ENCODE data around the gene RAD54L.
A peak's percentile ranks its signal among the peaks of the same experiment; 100 is the strongest.
"Not testable (repeated sequence)": the region's sequence is repeated elsewhere in the genome, so short reads cannot be mapped to it uniquely, and the experiment has no call there.

The RAD54L gene

DNA sequence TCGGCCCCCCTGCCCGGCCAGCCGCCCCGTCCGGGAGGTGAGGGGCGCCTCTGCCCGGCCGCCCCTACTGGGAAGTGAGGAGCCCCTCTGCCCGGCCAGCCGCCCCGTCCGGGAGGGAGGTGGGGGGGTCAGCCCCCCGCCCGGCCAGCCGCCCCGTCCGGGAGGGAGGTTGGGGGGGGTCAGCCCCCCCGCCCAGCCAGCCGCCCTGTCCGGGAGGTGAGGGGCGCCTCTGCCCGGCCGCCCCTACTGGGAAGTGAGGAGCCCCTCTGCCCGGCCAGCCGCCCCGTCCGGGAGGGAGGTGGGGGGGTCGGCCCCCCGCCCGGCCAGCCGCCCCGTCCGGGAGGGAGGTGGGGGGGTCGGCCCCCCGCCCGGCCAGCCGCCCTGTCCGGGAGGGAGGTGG, 5.8 kb upstream of the RAD54L start:
- DNase-seq (ENCODE audit: low spot score), result not testable (repeated sequence)

DNA sequence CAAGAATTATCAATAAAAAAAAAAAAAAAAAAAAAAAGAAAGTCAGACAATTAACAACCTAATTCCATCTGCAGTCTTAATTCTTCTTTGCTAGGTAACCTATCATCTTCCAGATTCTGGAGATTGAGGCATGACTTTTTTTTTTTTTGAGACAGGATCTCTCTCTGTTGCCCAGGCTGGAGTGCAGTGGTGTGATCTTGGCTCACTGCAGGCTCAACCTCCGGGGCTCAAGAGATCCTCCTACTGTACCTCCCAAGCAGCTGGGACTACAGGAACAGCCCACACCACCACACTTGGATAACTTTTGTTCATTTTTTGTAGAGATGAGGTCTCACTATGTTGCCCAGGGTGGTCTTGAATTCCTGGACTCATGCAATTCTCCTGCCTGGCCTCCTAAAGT, 4.6 kb upstream of the RAD54L start:
- DNase-seq (ENCODE audit: low spot score), result no peak

DNA sequence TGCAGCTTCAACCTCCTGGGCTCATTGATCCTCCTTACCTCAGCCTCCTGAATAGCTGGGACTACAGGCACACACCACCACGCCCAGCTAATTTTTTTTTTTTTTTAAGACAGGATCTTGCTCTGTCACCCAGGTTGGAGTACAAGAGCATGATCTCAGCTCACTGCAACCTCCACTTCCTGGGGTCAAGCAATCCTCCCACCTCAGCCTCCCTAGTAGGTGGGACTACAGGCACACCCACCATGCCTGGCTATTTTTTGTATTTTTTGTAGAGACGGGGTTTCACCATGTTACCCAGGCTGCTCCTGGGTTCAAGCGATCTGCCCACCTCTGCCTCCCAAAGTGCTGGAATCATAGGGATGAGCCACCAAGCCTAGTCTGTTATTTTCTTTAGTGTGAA, 3.7 kb upstream of the RAD54L start:
- not testable (repeated sequence) for DNase-seq (ENCODE audit: low spot score)

DNA sequence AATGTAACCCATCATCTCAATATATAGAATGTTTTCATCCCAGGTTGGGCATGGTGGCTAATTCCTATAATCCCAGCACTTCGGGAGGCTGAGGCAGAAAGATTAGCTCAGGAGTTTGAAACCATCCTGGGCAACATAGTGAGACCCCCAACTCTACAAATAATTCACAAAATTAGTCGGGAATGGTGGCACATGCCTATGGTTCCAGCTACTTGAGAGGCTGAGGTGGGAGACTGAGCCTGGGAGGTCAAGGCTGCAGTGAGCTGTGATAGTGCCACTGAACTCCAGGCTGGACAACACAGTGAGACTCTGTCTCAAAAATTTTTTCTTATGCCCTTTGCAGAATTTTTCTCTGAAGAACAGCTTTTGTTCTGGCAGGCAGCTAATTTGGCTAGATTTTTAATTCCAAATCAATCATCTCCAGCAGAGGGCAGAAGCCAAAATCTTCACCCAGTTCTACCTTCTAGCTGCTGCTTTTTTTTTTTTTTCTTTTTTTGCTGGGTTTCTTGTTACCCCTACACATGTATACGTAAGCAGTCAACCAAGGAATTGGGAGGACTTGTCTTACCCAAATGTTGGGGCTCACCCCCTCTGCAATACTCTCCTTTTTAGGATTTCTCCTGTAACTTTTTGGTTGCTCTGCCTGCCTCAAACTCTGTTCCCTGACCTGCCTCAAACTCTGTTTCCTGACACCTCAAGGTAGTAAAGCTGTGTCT, 2.7 kb upstream of the RAD54L start:
- DNase-seq (ENCODE audit: low spot score), result peak; percentile 65

DNA sequence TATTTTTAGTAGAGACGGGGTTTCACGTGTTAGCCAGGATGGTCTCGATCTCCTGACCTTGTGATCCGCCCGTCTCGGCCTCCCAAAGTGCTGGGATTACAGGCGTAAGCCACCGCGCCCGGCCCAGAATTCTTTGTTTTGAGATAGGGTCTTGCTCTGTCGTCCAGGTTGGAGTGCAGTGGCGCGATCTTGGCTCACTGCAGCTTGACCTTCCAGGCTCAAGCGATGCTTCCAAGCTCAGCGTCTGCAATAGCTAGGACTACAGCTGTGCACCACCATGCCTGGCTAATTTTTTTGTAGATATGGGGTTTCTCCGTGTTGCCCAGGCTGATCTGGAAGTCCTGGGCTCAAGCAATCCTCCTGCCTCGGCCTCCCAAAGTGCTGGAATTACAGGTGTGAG, 1.4 kb upstream of the RAD54L start:
- not testable (repeated sequence) for DNase-seq (ENCODE audit: low spot score)

DNA sequence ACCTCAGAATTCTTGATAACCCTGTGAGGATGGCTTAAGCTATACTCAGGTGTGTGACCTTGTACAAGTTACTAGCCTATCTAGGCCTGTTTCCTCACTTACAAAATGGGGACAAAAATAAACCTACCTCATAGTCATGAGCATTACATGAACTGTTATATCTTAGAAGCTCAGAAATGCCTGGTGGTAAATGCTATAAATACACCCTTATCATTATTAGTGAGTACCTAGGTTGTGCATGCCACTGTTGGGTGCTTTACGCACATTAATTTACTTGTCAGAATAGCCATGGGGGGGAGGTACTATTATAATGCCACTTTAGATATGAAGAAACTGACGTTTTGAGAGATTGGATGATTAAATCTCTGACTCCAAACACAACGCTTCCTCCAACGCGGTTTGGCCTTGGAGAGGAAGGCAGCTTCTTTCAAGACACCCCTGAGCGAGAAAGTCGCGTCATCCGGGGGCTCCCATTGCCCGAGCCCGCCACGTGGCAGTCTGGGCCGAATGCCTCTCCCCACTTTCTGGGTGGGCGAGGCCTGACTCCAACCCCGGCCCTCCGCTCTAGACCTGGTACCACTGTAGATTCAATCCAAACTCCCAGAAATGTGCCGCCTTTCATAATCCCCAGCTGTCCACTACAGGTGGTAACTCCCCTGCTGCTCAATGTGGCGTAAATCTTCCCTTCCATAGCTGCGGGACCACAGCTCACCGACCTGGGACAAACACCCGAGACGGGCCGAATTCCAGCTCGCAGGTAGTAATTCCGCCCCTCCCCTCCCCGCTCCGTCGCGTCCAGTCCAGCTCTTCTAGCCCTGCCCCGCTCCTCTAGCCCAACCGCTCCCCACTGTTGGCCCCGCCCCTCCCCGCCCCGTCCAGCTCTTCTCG, 771 bp upstream of the RAD54L start:
- peak; percentile 66 for DNase-seq (ENCODE audit: low spot score)

DNA sequence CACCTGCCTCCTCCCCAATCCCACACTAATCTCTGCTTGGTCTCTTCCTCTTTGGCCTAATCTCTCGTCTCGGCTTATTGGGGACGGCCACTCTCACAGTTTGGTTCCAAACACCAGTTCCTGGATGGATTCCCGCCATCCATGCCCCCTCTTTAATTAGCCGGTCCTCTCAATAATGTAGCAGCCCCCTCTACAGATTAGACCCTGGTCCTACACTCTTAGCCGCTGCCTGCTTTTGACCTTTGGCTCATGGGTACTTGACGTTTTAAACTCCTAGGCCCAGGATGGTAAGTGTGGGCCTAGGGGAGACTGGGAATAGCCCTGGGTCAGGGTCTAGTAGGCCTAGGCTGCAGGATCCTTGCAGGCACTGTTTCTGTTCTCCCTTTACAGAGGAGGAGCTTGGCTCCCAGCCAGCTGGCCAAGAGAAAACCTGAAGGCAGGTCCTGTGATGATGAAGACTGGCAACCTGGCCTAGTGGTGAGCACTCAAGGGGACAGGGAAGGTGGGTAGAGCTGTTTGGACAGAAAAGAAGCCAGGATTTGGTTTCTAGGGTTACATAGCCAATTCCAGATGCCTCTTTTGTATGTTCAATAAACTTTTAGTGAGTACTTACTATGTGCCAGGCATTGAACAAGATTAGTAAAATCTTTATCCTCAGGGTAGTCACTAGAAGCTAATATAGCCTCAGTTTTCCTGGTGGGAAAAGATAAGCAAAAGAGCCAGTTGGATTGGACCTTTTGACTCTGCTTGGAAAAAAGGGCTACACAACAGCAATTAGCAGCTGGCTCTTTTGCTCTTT, 758 bp downstream of the RAD54L start:
- DNase-seq (ENCODE audit: low spot score), result peak; percentile 67

DNA sequence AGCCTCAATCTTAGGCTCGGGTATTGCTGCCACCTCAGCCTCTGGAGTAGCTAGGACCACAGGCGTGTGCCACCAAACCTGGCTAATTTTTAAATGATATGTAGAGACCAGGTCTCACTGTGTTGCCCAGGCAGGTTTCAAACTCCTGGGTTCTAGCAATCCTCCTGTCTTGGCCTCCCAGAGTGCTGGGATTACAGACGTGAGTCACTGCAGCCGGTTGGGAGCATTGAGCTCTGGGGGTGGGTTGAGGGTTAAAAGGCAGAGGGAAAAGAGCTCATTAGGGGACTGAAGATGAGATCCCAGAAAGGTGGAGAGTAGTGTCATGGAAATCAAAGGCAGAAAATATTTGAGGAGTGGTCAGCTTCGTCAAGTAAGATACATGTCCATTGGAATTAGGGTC, 7.1 kb downstream of the RAD54L start:
- DNase-seq (ENCODE audit: low spot score), result no peak

DNA sequence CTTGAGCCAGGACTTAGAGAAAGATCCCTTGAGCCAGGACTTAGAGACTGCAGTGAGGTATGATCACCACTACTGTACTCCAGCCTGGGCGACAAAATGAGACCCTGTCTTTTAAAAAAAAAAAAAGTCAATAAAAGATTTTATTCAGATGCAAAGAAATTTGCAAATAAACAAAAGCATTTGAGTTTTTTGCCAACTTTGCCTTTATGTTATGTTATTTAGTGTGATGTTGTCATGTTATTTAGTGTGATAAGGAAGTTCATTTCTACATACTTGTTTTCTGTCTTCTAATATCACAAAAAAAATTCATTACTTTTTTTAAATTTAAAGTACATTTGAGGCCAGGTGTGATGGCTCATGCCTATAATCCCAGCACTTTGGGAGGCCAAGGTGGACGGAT, 9.0 kb downstream of the RAD54L start:
- DNase-seq (ENCODE audit: low spot score), result no peak

DNA sequence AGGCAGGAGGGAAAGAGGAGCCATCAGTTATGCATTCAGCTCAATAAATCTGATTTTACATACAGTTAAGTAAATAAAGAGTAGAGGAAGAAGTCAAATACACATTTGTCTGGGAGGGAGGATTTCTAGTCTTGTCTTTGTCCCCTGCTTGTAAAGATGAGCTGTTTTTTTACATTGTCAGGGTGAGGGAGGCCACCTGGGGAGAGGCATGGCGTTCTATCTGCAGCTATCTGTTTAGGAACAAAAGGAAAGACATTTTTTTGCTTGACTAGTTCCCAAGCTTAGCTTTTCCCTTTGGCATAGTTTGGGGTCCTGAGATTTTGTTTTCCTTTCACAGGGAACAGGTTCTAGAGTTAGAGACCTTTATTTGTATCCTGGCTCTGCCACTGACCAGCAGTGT, 14.9 kb downstream of the RAD54L start:
- DNase-seq (ENCODE audit: low spot score), result no peak

DNA sequence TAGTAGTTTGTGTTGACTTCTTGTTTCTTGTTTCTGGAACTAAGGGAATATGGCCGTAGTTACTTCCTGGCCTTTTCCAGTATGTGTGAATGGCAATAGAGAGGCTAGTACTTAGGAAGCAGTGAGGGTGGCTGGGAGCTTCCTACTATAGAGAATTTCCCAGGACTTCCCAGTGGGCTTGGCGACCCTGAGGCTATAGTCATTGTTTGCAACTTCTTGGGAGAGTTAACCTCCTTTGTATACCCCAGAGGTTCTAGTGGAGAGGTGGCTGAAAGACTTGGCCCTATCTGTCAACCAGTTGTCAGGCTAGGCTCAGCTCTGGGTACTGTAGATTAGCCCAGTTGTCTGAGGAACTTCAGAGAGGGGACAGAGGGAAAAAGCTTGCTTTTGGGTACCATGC, 15.6 kb downstream of the RAD54L start:
- no peak for DNase-seq (ENCODE audit: low spot score)

DNA sequence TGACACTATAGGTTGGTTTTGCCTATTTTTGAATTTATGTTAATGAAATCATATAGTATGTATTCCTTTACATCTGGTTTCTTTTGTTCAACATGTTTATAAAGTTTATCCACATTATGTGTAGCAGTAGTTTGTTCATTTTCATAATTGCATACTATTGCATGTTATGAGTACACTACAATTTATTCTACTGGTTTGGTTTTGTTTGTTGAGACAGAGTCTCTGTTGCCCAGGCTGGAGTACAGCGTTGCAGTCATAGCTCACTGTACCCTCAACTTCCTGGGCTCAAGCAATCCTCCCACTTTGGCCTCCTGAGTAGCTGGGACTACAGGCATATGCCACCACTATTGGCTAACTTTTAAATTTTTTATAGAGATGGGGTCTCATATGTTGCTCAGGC, 21.0 kb downstream of the RAD54L start:
- no peak for DNase-seq (ENCODE audit: low spot score)

DNA sequence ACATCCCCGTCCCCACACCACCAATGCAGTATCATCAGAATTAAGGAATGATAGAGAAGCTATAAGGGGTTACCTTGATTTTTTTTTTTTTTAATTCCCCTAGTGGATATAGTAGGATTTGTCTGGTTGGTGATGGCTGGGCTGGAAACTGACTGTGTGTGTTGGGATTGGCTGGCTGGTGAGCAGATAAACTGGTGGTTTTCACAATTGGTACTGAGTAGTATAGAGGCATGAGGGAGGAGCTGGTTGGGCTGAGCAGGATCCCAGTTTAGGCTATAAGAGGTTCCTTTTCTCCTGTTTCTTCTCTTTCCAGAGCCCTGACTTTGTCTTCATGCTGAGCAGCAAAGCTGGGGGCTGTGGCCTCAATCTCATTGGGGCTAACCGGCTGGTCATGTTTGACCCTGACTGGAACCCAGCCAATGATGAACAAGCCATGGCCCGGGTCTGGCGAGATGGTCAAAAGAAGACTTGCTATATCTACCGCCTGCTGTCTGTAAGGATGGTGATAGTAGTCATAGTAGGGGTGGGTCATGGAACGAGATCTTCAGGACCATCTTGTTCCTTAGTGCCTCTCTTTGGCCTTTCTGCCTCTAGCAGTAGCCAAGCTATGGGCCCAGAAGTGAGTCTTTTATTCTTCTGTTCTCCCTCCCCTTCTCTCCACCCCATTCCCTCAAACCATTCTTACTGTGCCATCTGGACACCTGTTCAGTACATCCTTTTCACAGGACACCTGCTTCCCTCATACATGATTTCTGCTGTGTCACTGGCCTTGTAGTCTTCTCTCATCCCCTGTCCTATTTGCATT, 26.9 kb downstream of the RAD54L start:
- DNase-seq (ENCODE audit: low spot score), result no peak

DNA sequence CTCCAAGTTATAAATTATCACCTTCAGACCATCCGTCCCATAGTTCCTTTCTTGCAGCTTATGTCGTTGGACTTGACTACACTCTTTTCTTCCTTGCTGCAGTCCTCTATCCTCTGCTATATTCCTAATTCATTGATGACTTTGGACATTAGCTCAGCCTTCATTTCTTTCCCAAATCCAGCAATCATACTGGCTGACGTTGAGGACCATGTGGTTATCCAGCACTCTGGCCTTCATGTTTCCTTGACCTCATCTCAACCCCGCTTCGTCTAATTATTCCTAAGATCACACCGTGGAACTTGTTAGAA, 27.4 kb downstream of the RAD54L start:
- DNase-seq (ENCODE audit: low spot score), result no peak

DNA sequence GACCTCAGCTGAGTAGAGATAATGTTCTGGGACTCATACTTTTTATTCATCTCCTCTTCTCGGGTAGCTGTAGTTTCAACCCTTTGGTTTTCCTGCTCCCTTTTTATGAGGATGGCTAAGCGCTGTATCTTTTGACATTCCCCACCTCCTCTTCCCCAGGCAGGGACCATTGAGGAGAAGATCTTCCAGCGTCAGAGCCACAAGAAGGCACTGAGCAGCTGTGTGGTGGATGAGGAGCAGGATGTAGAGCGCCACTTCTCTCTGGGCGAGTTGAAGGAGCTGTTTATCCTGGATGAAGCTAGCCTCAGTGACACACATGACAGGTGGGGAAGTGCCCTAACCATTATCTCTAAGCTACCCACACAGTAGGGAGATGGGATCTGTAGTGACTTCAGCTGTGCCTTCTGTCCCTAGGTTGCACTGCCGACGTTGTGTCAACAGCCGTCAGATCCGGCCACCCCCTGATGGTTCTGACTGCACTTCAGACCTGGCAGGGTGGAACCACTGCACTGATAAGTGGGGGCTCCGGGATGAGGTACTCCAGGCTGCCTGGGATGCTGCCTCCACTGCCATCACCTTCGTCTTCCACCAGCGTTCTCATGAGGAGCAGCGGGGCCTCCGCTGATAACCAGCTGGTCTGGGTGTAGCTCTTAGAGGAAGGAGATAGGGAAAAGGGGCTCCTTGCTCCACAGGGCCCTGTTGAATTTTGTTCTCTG, 30.3 kb downstream of the RAD54L start:
- DNase-seq (ENCODE audit: low spot score), result no peak

DNA sequence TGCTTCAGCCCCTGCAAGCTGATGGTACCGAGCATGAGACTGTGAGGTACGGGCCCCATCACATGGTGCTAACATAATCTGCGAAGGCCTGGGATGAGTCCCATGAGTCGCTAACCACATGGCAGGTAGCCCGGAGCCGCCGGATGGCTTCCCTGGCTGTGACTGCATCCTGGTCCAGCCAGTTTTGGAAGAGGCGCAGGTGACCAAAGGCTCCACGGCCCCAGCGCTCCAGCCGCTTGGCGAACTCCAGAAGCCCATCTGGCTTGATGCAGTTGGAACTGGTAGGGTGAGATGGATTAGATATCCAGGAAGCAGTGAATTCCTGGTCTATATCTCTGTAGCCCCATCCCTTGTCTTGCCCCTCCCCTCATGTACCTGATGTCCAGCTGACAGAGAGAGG, 31.2 kb downstream of the RAD54L start:
- no peak for DNase-seq (ENCODE audit: low spot score)

DNA sequence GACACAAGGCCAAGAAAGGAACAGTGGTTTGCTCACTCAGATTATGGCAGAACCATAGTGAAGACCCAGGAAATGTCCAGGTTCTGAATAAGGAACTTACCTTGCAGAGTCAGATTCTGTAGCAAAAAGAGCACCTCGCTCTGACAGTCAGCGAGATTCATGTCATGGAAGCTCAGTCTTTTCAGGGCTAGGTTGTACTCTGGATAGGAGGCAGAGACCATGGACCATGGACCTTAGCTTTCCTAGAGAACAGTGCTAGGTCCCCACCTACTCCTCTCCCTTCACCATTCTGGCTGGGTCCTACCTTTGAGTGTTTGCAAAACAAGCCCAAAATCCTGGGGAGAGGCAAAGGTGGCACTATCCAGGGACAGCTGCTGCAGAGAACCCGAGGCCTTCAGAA, 32.5 kb downstream of the RAD54L start:
- no peak for DNase-seq (ENCODE audit: low spot score)

DNA sequence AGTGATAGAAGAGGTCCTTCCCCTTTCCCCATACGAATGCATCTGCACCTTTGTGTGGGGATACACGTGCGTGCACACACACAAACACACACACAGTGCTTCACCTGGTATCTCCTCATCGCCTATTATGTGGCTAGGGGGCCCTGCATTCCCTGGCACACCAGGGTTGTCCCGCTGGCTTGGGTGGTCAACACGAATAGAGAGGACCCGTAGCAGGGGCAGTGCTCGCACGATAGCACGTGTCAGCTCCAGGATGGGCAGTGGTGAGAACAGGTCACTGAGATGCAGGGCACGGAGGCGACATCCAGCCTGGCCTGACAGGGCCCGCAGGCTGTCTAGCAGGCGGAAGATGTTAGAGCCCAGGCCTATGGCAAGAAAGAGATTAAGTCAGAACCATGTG, 33.5 kb downstream of the RAD54L start:
- DNase-seq (ENCODE audit: low spot score), result no peak

DNA sequence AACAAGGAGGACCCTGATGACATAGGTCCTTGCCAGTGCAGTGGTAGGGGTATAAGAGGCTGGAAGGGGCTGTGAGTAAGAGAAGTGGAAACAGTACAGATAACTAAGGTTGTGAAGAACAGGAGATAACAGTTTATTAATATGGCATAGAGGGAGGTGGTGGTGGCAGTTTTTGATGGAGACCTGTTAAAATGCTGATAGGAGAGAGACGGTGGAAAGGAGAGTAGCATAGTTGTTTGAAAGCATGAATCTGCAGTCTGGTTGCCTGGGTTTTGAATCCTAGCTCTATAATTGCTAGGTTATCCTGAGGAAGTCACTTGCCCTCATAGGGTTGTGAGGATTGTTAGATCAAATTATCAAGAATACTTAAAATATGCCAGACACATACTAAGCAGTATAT, 36.5 kb downstream of the RAD54L start:
- DNase-seq (ENCODE audit: low spot score), result no peak

DNA sequence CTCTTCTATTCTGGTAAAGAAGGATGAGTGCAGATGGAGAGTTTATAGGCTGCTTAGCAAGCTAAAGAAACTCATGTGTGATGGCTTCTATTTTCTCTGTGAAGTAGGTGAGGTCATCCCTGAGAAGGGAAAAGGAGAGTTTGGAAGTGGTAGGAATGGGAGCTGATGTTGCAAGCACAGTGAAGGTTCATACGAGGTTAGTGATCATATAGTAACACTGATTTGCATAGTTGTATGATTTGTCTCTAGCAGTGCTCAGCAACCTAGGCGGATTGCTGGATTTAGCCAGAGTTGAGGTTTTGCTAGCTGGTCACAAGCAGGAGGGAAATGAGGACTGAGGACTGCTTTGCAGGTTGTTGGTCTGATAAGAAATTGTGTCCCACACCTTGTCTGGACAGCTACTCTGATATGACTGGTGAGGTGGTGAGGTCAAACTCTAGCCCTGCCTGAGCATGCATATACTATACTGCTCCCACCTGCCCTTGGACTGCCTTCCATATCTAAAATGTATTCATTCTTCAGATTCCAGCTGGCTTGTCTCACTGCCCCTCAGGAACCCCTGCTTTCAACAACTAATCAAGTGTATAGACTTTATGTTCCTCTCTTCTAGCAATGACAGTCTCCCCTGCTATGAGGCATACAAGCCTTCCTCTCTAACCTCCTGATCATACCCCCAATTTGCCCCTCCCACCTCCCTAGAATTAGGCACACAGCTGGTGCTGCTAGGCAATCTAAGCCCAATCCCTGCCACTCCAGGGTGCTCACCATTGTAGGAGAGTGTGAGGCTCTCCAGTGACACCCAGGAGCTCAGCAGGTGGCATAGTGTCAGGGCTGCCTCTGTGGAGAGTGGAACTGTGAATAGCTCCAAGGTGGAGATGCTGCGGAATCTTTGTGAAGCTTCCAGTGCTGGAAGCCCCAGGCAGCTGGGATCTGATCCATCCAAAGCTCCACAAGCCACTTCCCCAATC, 37.3 kb downstream of the RAD54L start:
- DNase-seq (ENCODE audit: low spot score), result no peak

Measured in RKO (cell line).